OCI-LY1 (cell line): ENCODE data around the gene NDNF.

ENCODE experiments used
- CTCF ChIP-seq: fragments of 200-600 bp; sonication (generic), shearing (Covaris generic); IDR thresholded peaks from 2 replicates; pipeline ENCODE4 v1.5.1; 2017; ENCODE audit warnings: mild to moderate bottlenecking, antibody characterized with exemption, low read length, moderate library complexity, mixed read lengths
- EZH2 ChIP-seq: fragments of 200-600 bp; sonication (generic), shearing (Covaris generic); IDR thresholded peaks from 2 replicates; pipeline ENCODE4 v1.8.0; 2017; ENCODE audit warnings: borderline replicate concordance, mixed run types, mild to moderate bottlenecking, antibody characterized with exemption, low read length, moderate library complexity, mixed read lengths

- no peak for TF ChIP-seq CTCF
- TF ChIP-seq EZH2 = no peak
Observed at GRCh38 chr4:121073672-121074381, 1.5 kb upstream of the NDNF start.
